Measurements from ENCODE around the gene ABCC8. TPM values are rescaled to one million over a fixed set of nuclear protein-coding genes. Genes with fewer than 3 reads are reported as not detected.

ABCC8 gene
- polyA plus RNA-seq, 1 of the 3 experiments (the other 2 are of a cell fraction): 1.1 TPM

DNA sequence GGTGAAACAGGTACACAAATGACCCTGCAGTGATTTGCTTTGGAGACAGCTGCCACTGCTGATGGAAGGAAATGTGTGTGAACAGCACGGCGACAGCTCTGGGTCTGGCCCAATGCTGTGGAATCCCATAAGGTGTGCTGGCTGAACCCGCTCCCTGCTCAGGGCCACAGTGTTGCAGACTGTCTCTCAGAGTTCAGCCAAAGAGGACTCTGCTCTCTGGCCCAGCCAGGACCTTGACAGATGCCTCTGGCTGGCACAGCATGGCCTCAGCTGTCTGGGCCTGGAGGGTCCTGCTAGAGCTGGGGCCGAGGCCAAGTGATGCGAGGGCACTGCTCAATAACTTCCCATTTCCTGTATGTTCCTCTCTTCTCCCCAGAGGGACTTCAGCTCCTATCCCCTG is 5.3 kb upstream of the ABCC8 start:
- no peaks in the 10 kb centered on the region for H4K20me1 ChIP-seq (ENCODE audit: insufficient read depth)
- ChIA-PET CTCF (interaction anchor here (0.8 to 2.2 kb wide), 8 partner anchors 9 to 250 kb away, joined by 3 to 8 read pairs (median 3); partner anchors contain the start of gene KCNJ11), POLR2A (no interaction called here)
- H3K4me1 ChIP-seq (ENCODE audit: control insufficient read depth in 1 of 2, insufficient read depth in 2 of 2, low read depth in 1 of 2, low read length in 1 of 2): peaks cover 0 to 8% of the 10 kb centered on the region in 2 experiments; a peak in 1 of 4 replicates
- 58% methylated on average over 3 of the region's 5 CpGs for WGBS (ENCODE audit: low lambda C conversion rate)
- no peak overlapping the region for H3K9ac ChIP-seq
- no peak overlapping the region for H3K4me2 ChIP-seq
- DNase-seq: no peak
- H3K9me2 ChIP-seq: no peaks in the 10 kb centered on the region
- no peaks in the 10 kb centered on the region for H3K79me2 ChIP-seq (ENCODE audit: insufficient read depth)
- H2AFZ ChIP-seq (ENCODE audit: low read depth): no peak overlapping the region
- no peak for TF ChIP-seq FOXJ3 (CRISPR knock-in tag; IDR thresholded peaks at IDR 0.05)
- no peaks in the 10 kb centered on the region for H3K36me3 ChIP-seq (replicated peaks in 1 of 2; ENCODE audit: control insufficient read depth in 1 of 2, insufficient read depth in 2 of 2, low read length in 1 of 2)
- H3K9me3 ChIP-seq: no peaks in the 10 kb centered on the region
- H3F3A ChIP-seq (replicated peaks; ENCODE audit: insufficient read depth): no peaks in the 10 kb centered on the region
- no peak overlapping the region for H3K4me3 ChIP-seq (ENCODE audit: low read depth in 2 of 2, low read length in 1 of 2)
- H3K27me3 ChIP-seq (ENCODE audit: insufficient read depth): peaks cover 9% of the 10 kb centered on the region; the same call in 1 of the 2 replicates
- no peak overlapping the region for H3K27ac ChIP-seq (ENCODE audit: low read depth in 2 of 2, low read length in 1 of 2)

DNA sequence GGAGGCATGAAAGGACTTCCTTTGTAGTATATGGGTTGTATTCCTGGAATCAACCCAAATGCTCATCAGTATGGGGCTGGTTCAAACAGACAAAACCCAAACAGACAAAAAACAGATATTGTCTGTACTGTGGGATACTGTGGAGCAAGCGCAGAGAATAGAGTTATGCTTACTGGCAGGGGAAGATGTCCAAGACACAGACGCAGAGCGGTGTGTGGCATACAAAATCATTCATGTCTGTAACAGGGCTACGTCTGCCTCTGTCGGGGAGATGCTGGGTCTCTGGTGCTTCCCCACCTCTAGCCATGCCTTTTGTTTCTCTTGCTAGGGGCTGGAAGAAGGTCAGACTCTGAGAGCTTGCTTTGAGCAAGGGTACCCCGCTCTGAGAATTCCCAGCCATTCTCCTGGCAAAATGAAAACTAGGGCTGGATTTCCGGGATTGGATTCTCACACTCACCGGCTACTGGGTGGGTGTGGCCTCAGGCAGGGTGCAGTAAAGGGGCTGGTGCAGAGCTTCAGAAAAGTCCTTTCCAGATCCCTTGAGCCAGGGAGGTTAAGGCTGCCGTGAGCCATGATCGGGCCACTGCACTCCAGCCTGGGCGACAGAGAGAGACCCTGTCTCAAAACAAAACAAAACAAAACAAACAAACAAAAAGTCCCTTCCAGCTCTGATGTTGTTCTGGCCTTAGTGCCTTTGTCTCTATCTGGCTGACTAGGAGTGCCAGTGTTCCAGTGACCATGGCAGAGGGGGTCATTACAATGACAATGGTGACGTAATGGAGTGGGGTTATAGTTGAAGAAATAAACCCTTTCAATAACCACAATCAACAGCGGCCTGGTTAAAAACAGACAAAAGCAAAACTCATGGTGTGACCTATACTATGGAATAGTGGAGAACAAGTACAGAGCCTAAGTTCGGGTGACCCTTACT is 2.9 kb upstream of the ABCC8 start:
- Histone ChIP-seq H3K9ac (no peak overlapping the region), H2AFZ (ENCODE audit: low read depth) (no peak overlapping the region), H3K79me2 (ENCODE audit: insufficient read depth) (no peaks in the 10 kb centered on the region), H3K9me2 (no peaks in the 10 kb centered on the region), H3K27me3 (ENCODE audit: insufficient read depth) (peaks cover 28% of the 10 kb centered on the region), H3K4me3 (ENCODE audit: low read depth in 2 of 2, low read length in 1 of 2) (peak overlapping the region in 1 of 2 experiments; percentile 25; a peak in 1 of 4 replicates), H3K4me2 (no peak overlapping the region), H3K9me3 (no peaks in the 10 kb centered on the region), H3F3A (replicated peaks; ENCODE audit: insufficient read depth) (no peaks in the 10 kb centered on the region), H4K20me1 (ENCODE audit: insufficient read depth) (no peaks in the 10 kb centered on the region), H3K27ac (ENCODE audit: low read depth in 2 of 2, low read length in 1 of 2) (no peak overlapping the region; a peak in 1 of 4 replicates), H3K4me1 (ENCODE audit: control insufficient read depth in 1 of 2, insufficient read depth in 2 of 2, low read depth in 1 of 2, low read length in 1 of 2) (peaks cover 0 to 14% of the 10 kb centered on the region in 2 experiments; a peak in 1 of 4 replicates), H3K36me3 (replicated peaks in 1 of 2; ENCODE audit: control insufficient read depth in 1 of 2, insufficient read depth in 2 of 2, low read length in 1 of 2) (no peaks in the 10 kb centered on the region)
- TF ChIP-seq RAD21 (IDR thresholded peaks at IDR 0.05; ENCODE audit: low read length): 0 out of 2 replicates have a peak, but pooled peaks have one; percentile 18
- TF ChIP-seq, protein P1, sequence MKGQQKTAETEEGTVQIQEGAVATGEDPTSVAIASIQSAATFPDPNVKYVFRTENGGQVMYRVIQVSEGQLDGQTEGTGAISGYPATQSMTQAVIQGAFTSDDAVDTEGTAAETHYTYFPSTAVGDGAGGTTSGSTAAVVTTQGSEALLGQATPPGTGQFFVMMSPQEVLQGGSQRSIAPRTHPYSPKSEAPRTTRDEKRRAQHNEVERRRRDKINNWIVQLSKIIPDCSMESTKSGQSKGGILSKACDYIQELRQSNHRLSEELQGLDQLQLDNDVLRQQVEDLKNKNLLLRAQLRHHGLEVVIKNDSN (IDR thresholded peaks at IDR 0.05; ENCODE audit: borderline replicate concordance, low read depth): no peak
- peak; percentile 58; the same call in 1 of the 2 replicates for TF ChIP-seq RCOR1 (IDR thresholded peaks at IDR 0.05; ENCODE audit: low read length)
- peak; percentile 48; the same call in 1 of the 2 replicates for TF ChIP-seq RFX5 (IDR thresholded peaks at IDR 0.05; ENCODE audit: low read length)
- ChIA-PET CTCF (interaction anchor here (1.2 kb wide), 3 partner anchors 25 to 95 kb away, joined by 3 to 11 read pairs (median 4); partner anchors contain the start of gene KCNJ11), POLR2A (interaction anchor here (0.6 kb wide), 1 partner anchor 100 kb away, joined by 3 read pairs; no protein-coding TSS in a partner anchor)
- WGBS (ENCODE audit: low lambda C conversion rate): 32% methylated on average over 13 of the region's 14 CpGs
- DNase-seq: peak; percentile 85

DNA sequence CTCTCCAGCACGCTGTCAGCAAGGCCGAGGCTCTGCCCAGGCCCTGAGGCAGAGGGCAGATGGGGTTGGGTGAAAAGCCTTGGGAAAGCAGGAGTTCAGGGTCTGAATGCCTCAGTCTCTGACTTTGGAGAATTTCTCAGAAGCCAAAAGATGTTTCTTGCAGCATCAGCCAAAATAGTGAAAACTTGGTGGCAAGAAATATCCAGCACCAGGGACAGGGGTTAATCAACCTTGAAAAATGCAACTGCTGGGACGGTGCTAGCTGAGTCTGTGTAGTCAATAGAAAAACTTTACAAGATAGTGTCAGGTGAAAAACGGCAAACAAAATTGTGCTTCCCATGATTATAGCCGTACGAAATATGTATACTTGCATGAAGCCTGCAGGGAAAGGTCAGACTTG is 1.4 kb upstream of the ABCC8 start:
- H3K9me2 ChIP-seq: no peaks in the 10 kb centered on the region
- H3K36me3 ChIP-seq (replicated peaks in 1 of 2; ENCODE audit: control insufficient read depth in 1 of 2, insufficient read depth in 2 of 2, low read length in 1 of 2): no peaks in the 10 kb centered on the region
- no peak overlapping the region for H3K9ac ChIP-seq
- no peaks in the 10 kb centered on the region for H3F3A ChIP-seq (replicated peaks; ENCODE audit: insufficient read depth)
- no peak overlapping the region for H3K4me2 ChIP-seq
- H3K4me3 ChIP-seq (ENCODE audit: low read depth in 2 of 2, low read length in 1 of 2): no peak overlapping the region
- no peak overlapping the region for H3K27ac ChIP-seq (ENCODE audit: low read depth in 2 of 2, low read length in 1 of 2)
- ChIA-PET POLR2A (interaction anchor here (0.6 kb wide), 1 partner anchor 41 kb away, joined by 3 read pairs; no protein-coding TSS in a partner anchor), CTCF (interaction anchor here (0.8 to 3.3 kb wide), 2 partner anchors 14 to 94 kb away, joined by 3 to 13 read pairs; no protein-coding TSS in a partner anchor)
- peaks cover 30% of the 10 kb centered on the region for H3K27me3 ChIP-seq (ENCODE audit: insufficient read depth)
- H2AFZ ChIP-seq (ENCODE audit: low read depth): no peak overlapping the region
- no peak for DNase-seq
- TF ChIP-seq, protein P2, sequence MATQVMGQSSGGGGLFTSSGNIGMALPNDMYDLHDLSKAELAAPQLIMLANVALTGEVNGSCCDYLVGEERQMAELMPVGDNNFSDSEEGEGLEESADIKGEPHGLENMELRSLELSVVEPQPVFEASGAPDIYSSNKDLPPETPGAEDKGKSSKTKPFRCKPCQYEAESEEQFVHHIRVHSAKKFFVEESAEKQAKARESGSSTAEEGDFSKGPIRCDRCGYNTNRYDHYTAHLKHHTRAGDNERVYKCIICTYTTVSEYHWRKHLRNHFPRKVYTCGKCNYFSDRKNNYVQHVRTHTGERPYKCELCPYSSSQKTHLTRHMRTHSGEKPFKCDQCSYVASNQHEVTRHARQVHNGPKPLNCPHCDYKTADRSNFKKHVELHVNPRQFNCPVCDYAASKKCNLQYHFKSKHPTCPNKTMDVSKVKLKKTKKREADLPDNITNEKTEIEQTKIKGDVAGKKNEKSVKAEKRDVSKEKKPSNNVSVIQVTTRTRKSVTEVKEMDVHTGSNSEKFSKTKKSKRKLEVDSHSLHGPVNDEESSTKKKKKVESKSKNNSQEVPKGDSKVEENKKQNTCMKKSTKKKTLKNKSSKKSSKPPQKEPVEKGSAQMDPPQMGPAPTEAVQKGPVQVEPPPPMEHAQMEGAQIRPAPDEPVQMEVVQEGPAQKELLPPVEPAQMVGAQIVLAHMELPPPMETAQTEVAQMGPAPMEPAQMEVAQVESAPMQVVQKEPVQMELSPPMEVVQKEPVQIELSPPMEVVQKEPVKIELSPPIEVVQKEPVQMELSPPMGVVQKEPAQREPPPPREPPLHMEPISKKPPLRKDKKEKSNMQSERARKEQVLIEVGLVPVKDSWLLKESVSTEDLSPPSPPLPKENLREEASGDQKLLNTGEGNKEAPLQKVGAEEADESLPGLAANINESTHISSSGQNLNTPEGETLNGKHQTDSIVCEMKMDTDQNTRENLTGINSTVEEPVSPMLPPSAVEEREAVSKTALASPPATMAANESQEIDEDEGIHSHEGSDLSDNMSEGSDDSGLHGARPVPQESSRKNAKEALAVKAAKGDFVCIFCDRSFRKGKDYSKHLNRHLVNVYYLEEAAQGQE (IDR thresholded peaks at IDR 0.05; ENCODE audit: low read depth, low read length): peak; percentile 86
- TF ChIP-seq, protein P3, sequence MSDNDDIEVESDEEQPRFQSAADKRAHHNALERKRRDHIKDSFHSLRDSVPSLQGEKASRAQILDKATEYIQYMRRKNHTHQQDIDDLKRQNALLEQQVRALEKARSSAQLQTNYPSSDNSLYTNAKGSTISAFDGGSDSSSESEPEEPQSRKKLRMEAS (IDR thresholded peaks at IDR 0.05; ENCODE audit: low read depth): no peak
- WGBS (ENCODE audit: low lambda C conversion rate): 36% methylated on average over 6 of the region's 6 CpGs
- no peaks in the 10 kb centered on the region for H3K79me2 ChIP-seq (ENCODE audit: insufficient read depth)
- H3K9me3 ChIP-seq: no peaks in the 10 kb centered on the region
- H4K20me1 ChIP-seq (ENCODE audit: insufficient read depth): no peaks in the 10 kb centered on the region
- H3K4me1 ChIP-seq (ENCODE audit: control insufficient read depth in 1 of 2, insufficient read depth in 2 of 2, low read depth in 1 of 2, low read length in 1 of 2): peaks cover 0 to 16% of the 10 kb centered on the region in 2 experiments; a peak in 1 of 4 replicates

Measured in SK-N-SH (cell line).